ENCODE data around the gene VTI1A.

GRCh38 chr10:112811741-112812551, 364.9 kb downstream of the VTI1A start:
- TF ChIP-seq CTCF (IDR thresholded peaks at IDR 0.05; ENCODE audit: low read depth, low read length) (no peak), POLR2A (IDR thresholded peaks at IDR 0.05; ENCODE audit: extremely low read depth, insufficient read length) (no peak), MYC (IDR thresholded peaks at IDR 0.05; ENCODE audit: low read depth, low read length) (no peak), MAX (IDR thresholded peaks at IDR 0.05; ENCODE audit: low read depth, low read length) (no peak)

Measured in NB4 (cell line).